ENCODE data around the gene NRCAM.

DNA sequence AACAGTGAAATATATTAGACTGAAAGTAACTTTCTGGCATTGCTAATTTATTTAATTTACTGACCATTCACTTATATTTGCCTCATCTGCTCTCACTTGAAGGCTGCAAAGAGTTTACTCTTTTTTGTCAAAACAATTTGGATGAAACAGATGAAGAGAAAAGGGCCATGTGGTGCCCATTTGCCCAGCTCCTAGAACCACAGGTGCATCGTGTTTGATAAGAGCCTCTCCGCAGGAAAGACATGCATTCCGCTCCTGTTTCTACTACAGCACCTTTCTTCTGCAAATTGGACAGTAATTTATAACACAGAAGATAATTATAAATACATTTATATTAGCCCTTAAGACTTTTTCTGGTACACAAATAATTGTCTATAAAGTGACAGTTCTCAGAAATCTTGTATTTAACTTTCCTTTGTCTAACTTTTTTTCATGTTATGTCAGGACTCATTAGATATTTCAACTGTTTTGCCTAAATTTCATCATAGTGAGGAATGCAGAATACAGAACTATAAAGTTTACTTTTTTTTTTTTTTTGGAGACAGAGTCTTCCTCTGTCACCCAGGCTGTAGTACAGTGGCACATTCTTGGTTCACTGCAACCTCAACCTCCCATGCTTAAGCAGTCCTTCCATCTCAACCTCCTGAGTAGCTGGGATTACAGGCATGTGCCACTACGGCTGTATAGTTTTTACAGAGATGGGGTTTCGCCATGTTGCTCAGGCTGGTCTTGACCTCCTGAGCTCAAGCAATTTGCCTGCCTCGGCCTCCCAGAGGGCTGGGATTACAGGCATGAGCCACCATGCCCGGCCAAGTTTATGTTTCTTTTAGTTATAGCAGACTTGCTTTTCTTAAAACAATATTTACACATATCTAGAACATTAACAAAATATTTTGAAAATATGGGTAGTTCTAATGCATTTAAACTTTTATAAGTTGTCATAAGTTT is 326.9 kb downstream of the NRCAM start:
- TF ChIP-seq, protein P1, sequence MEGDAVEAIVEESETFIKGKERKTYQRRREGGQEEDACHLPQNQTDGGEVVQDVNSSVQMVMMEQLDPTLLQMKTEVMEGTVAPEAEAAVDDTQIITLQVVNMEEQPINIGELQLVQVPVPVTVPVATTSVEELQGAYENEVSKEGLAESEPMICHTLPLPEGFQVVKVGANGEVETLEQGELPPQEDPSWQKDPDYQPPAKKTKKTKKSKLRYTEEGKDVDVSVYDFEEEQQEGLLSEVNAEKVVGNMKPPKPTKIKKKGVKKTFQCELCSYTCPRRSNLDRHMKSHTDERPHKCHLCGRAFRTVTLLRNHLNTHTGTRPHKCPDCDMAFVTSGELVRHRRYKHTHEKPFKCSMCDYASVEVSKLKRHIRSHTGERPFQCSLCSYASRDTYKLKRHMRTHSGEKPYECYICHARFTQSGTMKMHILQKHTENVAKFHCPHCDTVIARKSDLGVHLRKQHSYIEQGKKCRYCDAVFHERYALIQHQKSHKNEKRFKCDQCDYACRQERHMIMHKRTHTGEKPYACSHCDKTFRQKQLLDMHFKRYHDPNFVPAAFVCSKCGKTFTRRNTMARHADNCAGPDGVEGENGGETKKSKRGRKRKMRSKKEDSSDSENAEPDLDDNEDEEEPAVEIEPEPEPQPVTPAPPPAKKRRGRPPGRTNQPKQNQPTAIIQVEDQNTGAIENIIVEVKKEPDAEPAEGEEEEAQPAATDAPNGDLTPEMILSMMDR (IDR thresholded peaks at IDR 0.05): no peak
- no peak for TF ChIP-seq POLR2A (IDR thresholded peaks at IDR 0.05)

Data from adrenal gland (tissue), 5 donors.